A673 (cell line): ENCODE results near the gene GJB3. TPM values are rescaled to one million over a fixed set of nuclear protein-coding genes. Genes with fewer than 3 reads are reported as not detected.

Experiments
- BruUV-seq: library from RNA; stranded (reverse); fragments of 400-500 nt; replicated peaks from 2 replicates; lab custom pipeline; 2021; lab: Mats Ljungman, UMichigan
- CTCF ChIA-PET: fragments of 300-600 bp; sonication (Branson Sonifier 250); formaldehyde crosslinking; loops from one replicate; lab custom pipeline; 2022; ENCODE audit warnings: antibody characterized with exemption; lab: Charles Lee
- POLR2A ChIA-PET: fragments of 300-600 bp; sonication (Branson Sonifier 250); formaldehyde crosslinking; loops from one replicate; lab custom pipeline; 2022; ENCODE audit warnings: antibody characterized with exemption; ENCODE audit not compliant: low non-redundant PET; lab: Charles Lee
- DNase-seq: peaks from one replicate; pipeline ENCODE4 v3.0.0-alpha.2; 2015; ENCODE audit warnings: low spot score
- H3K27ac ChIP-seq: fragments of 200-600 bp; sonication (generic); 2 replicates; pipeline ENCODE4 v1.5.1; 2016; ENCODE audit warnings: mixed run types, low read depth, mild to moderate bottlenecking, mixed read lengths, antibody characterized with exemption, low read length; ENCODE audit not compliant: poor library complexity, severe bottlenecking
- H3K27me3 ChIP-seq: fragments of 200-600 bp; sonication (generic); replicated peaks from 2 replicates; pipeline ENCODE4 v1.6.1; 2017; ENCODE audit warnings: mixed run types, low read depth, mild to moderate bottlenecking, mixed read lengths, antibody characterized with exemption, low read length; ENCODE audit not compliant: insufficient read depth, poor library complexity
- H3K36me3 ChIP-seq: fragments of 200-600 bp; sonication (generic); 2 replicates; pipeline ENCODE4 v1.6.1; 2016; ENCODE audit warnings: mixed run types, mild to moderate bottlenecking, mixed read lengths, antibody characterized with exemption, low read length; ENCODE audit not compliant: insufficient read depth, poor library complexity, severe bottlenecking
- H3K4me1 ChIP-seq: fragments of 200-600 bp; sonication (generic); 2 replicates; pipeline ENCODE4 v1.6.1; 2017; ENCODE audit warnings: mixed run types, mild to moderate bottlenecking, mixed read lengths, antibody characterized with exemption, low read length; ENCODE audit not compliant: insufficient read depth, poor library complexity, severe bottlenecking
- H3K4me3 ChIP-seq: fragments of 200-600 bp; sonication (generic); 2 replicates; pipeline ENCODE4 v1.5.1; 2016; ENCODE audit warnings: low read depth, mixed run types, mild to moderate bottlenecking, mixed read lengths, low read length; ENCODE audit not compliant: poor library complexity, severe bottlenecking
- H3K9me3 ChIP-seq: fragments of 200-600 bp; sonication (generic); 2 replicates; pipeline ENCODE4 v1.6.1; 2016; ENCODE audit warnings: mixed run types, low read depth, mild to moderate bottlenecking, mixed read lengths, antibody characterized with exemption, low read length; ENCODE audit not compliant: poor library complexity, severe bottlenecking
- CTCF ChIP-seq: fragments of 300-800, 200-600 bp; sonication (generic); conservative IDR thresholded peaks from 2 replicates; pipeline ENCODE4 v1.5.1; 2017; ENCODE audit warnings: low read depth, mild to moderate bottlenecking, antibody characterized with exemption, low read length, moderate library complexity, mixed read lengths
- EZH2 ChIP-seq: fragments of 200-600 bp; sonication (generic); IDR thresholded peaks from 2 replicates; pipeline ENCODE4 v1.6.1; 2017; ENCODE audit warnings: borderline replicate concordance, low read depth, mild to moderate bottlenecking, mixed read lengths, antibody characterized with exemption, low read length; ENCODE audit not compliant: poor library complexity, severe bottlenecking
- intact Hi-C: fragments of 100-400 bp; cut with micrococcal nuclease; formaldehyde crosslinking; loops from one replicate; pipeline ENCODE4 v1.10.0; 2022; ENCODE audit not compliant: unreplicated experiment
- total RNA-seq: library from RNA; stranded (reverse); gene quantifications from 2 replicates; pipeline ENCODE4 v1.2.3, GENCODE V29; 2021

GJB3 gene
- total RNA-seq, 1 experiment from 2014 or later: not detected

DNA sequence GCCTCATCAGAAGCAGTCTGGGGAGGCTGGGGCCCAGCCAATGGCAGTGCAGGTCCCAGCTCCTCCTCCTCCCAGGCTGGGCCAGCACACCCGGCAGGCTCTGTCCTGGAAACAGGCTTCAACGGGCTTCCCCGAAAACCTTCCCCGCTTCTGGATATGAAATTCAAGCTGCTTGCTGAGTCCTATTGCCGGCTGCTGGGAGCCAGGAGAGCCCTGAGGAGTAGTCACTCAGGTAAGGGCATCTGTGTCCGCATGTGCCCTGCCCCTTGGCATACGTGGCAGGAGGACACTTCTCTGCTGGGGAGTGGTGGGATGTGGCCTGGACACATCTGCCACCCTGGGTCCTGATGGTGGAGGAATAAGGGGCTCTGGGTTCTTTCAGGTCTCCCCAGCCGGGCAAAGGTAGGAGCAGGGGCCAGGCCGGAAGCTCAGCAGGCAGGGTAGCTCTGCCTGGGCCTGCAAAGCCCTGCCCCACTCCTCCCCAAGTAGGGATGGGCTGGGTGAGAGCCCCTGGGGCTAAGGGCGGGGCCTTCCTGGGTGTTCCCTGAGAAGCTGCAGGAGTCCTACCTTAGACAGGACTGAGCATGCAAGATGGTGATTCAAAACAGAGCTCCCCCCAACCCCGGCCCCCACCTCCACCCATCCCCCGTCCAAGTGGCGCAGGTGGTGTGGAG is 25.9 kb upstream of the GJB3 start, which contains the start of gene GJB5:
Gene GJB5 (plus strand): TSS at position 84 of the 674 bp plus-strand sequence. CDS start 2,284 bp downstream, outside the sequence.
- CTCF ChIA-PET: interaction anchor here (0.7 kb wide), 1 partner anchor 11 kb away, joined by 4 read pairs; no protein-coding TSS in a partner anchor
- no TSS peak for BruUV-seq
- peaks cover 4% of the 10 kb centered on the region for H3K27me3 ChIP-seq
- H3K4me1 ChIP-seq: no peaks in the 10 kb centered on the region
- DNase-seq: no peak
- POLR2A ChIA-PET: no interaction called here
- TF ChIP-seq EZH2 (no peak), CTCF (no peak)
- intact Hi-C loops: no loop called here
- no peaks in the 10 kb centered on the region for H3K9me3 ChIP-seq
- no peak within 1 kb of the TSS for H3K27ac ChIP-seq
- no peaks in the 10 kb centered on the region for H3K36me3 ChIP-seq
- H3K4me3 ChIP-seq: no peak within 1 kb of the TSS

DNA sequence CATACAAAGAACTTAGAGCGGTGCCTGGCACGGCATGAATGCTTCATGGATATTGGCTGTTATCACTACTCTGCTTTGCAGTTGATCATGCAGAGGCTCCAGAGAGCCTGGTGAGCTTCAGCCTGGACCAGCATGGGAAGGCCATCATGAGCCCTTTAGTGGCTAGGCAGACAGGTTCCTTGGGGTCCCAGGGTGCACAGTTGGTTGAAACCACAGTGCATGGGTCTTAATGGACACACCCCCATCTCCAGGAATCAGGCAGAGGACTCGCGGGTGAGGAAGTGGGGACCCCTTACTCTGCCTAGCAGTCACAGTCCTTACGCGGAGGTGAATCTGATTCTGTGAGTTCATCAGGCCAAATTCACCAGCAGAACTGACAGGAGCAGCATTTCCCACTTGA is 25.1 kb upstream of the GJB3 start:
- no peak for TF ChIP-seq EZH2
- no peak for TF ChIP-seq CTCF
- Histone ChIP-seq H3K36me3 (no peaks in the 10 kb centered on the region), H3K27me3 (peaks cover 4% of the 10 kb centered on the region), H3K27ac (no peak overlapping the region), H3K4me3 (no peak overlapping the region), H3K4me1 (no peaks in the 10 kb centered on the region), H3K9me3 (no peaks in the 10 kb centered on the region)
- ChIA-PET CTCF (no interaction called here), POLR2A (no interaction called here)
- no peak for DNase-seq
- intact Hi-C loops: no loop called here
- no TSS peak for BruUV-seq

- H3K27ac ChIP-seq: no peak overlapping the region
- H3K36me3 ChIP-seq: no peaks in the 10 kb centered on the region
- peaks cover 4% of the 10 kb centered on the region for H3K27me3 ChIP-seq
- no peak for DNase-seq
- intact Hi-C loops: no loop called here
- H3K4me1 ChIP-seq: no peaks in the 10 kb centered on the region
- H3K9me3 ChIP-seq: no peaks in the 10 kb centered on the region
- ChIA-PET POLR2A (interaction anchor here (0.6 kb wide), 1 partner anchor 78 kb away, joined by 3 read pairs; no protein-coding TSS in a partner anchor), CTCF (no interaction called here)
- no peak overlapping the region for H3K4me3 ChIP-seq
- no TSS peak for BruUV-seq
- TF ChIP-seq EZH2 (no peak), CTCF (no peak)
Measured at GRCh38 chr1:34757386-34757785, 23.6 kb upstream of the GJB3 start.
